Hematopoietic multipotent progenitor cell treated with erythropoietin and hydrocortisone succinate and interleukin-3 and kit ligand, for 4 days (in vitro differentiated cells): ENCODE data around the gene THADA.
A peak's percentile ranks its signal among the peaks of the same experiment; 100 is the strongest.

ENCODE experiments used
- DNase-seq: peaks from one replicate; pipeline ENCODE4 v3.0.0-alpha.2; 2015

THADA gene

DNA sequence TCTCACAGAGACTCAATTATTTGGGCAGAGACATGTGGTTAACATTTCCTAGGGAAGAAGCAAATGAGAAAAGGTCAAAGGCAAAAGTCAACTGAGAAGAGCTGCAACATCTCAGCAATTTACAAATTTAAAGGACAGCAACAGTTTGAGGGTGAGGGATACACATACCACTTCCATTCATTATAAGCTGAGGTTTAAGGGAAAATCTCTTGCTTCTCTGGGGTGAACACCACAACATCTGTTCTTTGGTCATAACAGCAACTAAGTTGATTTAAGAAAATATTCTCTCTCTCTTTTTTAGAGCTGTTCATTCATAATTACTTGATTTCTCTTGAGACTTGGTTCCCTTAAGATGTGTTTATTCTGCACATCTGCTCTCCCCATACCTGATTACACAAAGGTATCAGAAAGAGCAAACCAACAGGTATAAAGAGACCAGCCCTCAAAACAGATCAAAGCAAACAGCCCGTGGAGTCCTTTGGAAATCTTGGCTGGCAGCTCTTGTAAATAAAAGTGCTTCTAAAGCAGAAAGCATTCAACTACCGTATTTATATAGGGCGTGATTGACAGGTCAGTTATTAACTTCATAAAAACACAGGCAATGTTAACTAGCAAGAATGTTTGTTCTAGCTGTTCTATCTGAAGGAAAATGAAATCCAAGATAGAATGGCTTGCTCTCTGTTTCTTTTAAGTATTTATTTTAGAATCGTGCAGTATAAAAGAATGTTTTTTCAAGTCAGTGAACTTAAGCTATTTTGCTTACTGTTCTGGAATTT lies 132.8 kb downstream of the THADA start:
- no peak for DNase-seq

DNA sequence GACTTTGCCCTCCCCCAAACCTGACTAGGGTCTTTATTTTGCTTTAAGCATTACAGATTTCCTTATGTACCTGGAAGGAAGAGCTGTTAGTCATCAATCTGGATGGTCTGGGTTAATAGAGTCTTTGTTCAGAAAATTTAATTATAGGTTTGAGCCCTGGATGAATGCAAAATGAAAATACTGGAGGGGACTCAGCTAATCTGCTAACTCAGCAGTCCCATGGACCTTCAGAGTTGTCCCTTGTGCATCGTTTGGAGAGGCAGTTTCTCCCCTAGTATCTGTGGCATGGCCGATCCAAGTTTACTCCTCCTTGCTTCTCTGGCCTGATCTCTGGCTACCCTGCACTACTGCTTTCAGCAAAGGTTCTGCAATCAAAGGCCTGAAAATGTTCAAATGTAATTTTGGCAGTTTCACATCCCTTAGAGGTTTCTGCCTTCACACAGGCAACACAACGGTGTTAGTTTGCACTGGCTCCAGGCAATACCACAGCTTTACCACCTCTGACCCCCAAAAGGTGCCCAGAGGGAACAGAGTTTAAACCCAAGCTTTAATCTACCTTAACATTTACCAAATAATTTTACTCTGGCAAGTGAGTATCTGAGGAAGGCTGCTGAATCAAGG lies 134.3 kb downstream of the THADA start:
- no peak for DNase-seq

DNA sequence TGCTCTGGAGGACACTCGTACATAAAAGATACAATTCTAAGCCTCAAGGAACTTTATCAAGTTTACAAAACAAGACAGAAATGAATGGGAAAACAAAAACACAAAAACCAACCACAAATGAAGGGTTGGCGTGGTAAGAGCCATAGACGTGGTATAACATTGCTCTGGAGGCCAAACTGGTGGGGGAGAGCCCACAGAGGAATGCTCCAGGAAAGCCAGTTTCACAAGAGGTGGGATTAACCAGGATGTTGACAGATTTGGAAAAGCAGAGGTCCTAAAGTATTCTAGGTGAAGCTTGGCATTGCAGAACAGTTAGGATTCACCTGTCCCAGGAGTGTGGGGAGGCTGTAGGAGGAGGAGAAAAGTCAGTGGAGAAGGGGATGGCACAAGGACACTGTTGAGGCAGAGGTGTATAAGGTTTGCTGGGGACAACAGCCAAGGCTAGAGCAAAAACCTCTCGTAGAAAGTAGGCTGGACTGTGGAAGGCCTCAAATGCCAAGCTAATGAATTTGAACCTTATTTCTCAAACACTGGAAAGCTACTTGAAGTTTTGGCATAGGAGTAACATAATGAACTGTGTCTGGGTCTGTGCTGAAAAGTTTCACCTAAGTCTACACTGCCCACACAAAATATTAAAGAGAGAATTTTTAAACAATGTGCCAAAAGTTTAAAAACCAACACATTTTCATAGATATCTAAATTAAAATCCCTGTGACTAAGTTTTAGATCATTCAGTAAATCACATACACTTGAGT lies 135.1 kb downstream of the THADA start:
- no peak for DNase-seq

DNA sequence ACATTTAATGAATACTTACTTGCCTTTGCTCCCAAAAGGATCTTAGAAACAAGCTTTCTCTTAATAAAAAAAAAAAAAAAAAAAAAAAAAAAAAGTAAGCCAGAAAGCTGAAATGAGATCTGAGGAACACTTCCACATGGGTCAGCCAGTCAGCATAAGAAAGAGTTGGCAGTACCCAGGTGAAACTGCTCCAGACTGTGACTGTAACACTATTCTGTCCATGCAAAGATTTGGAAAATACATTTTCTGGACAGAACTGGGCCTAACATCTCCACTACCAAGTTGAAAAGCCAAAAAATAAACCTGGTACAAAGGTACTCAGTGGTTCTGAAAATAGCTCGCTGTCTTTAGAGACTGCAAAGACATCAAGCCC lies 135.7 kb downstream of the THADA start:
- no peak for DNase-seq

DNA sequence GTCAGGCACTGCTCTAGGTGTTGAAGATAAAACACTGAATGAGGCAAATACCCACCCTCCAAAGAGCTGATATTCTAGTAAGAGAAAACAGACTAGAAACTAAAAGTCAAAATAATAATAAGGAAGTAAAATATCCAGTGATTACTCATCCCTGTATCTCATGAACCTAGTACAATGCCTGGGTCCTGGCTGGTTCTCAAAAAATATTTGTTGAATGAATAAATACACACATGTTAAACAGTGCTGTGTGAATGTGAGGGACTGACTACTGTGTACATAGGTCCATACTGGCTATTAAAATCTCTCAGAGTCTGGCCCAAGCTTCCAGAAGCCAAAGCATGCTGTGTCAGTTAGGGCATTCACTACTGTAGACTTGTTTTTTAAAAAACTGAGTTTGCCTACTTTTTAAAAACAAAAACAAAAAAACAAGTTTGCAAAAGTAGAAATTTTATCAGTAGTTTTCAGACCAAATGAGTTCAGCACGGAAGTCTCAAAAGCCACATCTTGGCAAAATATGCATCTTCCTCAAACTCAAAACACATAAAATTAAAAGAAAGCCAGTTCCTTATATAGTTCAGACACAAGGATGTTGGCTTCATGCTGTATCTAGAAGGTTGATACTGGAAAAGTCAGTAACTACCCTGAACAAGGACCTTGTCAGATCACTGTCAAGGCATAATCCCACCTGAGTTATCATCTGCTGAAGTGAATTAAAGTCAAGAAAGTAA lies 136.2 kb downstream of the THADA start:
- DNase-seq: peak; percentile 59

DNA sequence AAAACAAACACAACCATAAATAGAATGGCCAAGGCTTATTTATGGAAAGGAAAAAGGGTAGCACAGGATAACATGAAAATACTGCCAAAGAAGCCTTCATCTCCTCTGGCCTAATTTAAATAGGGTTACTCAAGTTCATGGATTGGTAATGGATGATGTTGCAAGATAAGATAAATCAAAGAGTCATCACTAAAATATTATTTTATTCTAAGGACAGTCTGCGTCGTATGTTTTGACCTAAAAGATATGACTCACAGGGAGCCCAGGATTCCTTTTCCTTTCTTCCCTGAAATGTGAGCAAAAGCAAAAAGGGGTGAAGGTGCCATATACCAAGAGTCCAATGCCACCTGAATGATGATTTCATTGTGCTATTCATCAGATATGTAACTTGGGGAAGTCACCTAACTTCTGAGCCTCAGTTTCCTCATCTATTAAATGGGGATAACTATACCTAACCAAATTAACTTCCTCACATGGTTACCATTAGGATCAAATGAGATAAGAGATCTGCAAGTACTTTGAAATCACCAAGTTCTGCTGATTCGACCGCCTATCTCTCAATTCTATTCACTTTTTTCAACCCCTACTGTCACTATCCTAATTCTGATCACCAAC lies 137.7 kb downstream of the THADA start:
- DNase-seq: no peak

DNA sequence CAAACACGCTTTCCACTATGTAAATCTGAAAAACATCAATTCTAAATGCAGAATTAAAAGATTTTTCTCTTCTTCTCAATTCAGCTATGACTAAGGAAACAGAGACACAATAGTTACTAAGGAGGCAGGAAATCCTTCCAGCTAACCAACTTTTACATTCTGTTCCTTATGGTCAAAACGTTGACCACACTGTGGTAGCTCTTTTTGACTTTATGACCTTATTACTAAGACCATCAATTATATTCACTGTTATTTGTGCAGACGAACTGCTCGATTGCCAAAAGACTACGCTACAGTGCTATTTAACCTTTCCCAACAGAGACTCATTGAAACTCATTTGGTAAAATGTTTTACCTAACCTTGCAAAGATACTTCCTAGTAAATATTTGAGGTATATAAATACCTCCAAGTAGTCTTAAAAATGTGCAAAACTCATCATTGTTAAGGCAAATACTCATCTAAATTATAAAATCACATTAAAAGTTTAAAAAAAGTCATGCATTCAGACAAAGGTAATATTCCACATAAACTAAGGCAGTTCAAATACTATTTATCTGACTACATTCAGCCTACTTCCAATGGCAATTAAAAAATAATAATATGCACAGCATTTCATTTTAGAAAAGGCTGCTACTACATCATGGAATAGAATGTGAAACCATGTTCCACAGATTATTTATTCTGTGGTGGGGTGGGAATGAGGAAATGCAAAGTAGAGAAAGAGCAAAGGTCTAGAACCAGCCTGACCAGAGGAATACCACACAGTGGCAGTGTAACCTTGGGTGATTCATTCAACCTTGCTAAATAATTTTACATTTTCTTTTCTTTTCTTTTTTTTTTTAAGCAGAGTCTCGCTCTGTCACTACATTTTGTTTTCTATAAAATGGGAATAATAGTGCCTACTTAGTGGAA lies 139.9 kb downstream of the THADA start:
- peak; percentile 47 for DNase-seq

DNA sequence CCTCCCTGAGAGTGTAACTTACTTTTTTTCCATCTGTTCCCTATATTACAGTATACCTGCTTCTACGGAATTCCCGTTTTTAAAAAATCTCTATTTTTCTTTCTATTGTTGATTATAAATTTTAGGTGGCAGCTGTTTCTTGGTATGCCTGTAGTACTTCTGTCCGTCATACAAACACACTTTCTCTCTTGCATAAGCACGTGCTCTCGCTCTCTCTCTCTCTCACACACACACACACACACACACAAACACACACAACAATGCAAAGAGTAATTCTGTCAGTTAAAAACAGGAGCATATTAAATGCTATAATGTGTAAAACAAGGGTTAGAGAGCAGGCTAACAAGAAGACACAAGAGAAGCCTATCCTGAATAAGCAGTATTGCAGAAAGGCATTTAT lies 140.5 kb downstream of the THADA start:
- no peak for DNase-seq

DNA sequence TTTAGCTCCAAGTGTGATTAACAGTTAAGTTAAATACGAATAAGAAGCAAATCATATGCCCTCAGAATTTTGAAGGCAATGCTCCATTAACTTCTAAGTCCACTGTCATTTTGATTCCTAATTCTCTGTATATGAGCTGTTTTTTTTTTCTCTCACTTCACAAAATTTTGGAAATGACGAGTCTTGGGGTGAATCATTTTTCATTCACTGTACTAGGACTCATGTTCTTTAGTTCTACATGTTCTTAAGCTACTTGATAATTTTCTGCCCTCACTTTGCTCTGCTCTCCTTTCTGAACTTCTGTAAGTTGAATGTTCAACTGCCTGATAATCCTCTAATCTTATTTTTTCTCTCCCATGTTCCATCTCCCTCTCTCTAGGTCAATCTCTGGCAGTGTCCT lies 141.0 kb downstream of the THADA start:
- DNase-seq: no peak

DNA sequence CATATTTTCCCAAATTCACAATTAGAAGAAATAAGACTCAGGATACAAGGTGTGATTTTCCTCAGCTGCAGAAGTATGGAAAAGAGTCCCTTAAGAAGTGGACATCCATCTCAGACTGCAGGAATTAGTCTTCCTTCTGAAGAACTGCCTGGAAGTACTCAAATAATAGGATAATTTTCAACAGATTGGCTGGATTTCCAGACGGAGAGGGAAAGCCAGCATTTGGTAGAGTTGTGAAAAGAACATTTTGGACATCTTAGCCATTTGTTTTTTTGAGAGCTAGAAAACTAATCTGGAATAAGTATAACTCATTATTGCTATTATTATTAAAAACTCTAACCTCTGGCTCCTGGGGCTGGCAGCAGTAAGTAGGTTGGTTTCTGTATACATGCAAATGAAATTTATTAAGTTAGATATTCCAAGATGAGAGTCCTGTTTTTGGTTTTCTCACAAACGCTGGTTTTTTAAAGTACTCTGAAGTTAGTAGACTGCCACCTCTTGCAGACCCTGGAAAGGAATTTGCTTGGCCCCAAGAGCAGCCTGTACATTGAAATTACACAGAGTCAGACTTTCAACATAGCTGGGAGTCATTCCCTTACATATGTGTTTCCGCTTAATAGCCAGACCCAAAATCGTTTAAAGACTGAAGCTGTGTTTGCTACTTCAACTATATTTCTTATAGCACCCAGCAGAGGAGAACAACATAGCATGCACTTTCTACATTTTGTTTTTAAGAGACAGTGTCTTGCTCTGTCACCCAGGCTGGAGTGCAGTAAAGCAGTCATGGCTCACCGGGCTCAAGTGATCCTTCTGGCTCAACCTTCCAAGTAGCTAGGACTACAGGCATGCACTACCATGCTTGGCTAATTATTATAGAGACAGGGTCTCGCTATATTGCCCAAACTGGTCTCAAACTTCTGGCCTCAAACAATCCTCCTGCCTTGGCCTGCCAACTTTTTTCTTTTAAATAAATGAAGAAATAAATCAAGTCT lies 142.4 kb downstream of the THADA start:
- no peak for DNase-seq

DNA sequence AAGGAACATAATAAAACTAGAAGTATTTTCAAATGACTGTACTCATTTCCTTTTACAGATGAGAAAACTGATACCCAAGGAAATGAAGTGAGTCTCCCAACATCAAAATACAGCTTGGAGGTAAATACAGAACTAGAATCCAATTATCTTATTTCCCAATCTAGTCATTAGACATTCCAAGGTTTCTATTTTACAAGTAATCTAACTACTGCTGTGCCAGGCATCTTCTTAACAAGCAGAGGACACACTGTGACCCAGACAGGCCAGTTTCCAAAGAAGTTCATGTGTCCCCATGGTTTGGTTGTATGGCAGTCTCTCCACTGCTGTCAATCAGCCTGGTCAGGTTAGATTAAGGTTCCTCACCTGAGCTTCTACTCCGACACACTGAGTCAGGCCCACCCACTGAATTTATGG lies 143.5 kb downstream of the THADA start:
- no peak for DNase-seq

DNA sequence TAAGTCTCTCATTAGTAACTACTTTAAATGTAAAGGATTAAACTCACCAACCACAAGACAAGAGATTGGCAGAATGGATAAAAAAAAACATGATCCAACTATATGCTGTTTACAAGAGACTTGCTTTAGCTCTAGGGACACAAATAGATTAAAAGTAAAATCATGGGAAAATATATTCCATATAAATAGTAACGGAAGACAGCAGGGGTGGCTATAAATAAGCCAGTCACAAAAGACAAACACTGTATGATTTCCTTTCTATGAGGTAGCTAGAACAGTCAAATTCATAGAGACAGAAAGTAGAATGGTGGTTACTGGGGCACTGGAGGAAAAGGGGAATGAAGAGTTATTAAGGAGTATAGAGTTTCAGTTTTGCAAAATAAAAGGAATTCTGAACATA lies 145.2 kb downstream of the THADA start:
- DNase-seq: no peak

DNA sequence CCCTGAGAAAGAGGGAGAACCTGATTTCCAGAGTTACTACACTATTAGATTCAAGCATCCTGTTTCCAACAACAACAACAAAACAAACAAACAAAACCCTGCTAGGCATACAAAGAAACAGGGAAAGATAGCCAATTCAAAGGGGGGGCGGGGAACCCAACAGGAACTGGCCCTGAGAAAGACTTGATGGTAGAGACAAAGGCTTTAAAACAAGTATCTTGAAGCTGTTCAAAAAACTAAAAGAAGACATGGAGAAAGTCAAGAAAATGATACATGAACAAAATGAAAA lies 147.1 kb downstream of the THADA start:
- no peak for DNase-seq

DNA sequence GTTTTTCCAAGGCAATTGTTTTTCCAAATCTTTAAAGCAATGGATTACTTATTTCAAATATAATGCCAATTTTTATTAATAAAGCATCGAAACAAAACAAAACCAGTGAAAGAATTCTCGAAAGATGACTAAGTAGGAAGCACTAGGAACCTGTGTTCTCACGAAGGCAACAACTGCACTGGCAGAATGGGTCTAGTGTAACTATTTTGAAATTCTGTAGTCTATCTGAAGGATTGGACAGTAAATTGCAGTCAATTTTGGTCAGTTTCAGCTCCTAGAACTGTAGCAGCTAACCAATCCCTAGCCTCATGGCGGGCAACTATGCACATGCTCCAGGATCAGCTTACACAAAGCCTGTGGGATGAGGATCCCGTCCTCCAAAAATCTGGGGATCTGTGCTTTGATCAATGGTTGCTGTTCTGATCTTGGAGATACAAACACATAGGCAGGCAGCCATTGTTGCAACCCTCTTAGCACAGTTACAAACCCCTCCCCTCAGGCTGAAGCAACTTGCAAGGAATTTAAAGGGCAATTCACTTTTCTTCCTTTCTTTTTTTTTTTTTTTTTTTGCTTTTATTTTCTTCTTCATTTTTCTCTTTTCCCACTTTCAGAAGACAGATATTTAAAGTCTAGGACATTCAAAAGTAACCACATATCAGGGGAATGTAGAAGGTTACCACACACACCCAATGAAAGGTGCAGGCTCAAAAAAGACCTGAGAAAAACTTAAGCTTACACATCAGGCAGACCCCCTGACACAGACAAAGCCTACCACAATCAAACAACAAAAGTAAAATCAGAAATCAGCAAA lies 147.6 kb downstream of the THADA start:
- DNase-seq: no peak

DNA sequence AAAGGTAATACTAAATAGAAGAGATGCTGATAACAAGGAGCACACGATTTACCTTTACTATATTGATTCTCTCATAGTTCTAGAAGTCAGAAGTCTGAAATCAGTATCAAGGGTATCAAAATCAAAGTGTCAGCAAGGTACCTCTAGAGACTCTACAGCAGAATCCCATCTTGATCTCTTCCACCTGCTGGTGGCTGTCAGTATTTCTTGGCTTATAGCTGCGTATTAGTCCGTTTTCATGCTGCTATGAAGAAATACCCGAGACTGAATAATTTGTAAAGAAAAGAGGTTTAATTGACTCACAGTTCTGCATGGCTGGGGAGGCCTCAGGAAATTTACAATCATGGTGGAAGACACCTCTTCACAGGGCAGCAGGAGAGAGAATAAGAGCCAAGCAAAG lies 149.1 kb downstream of the THADA start:
- peak; percentile 22 for DNase-seq

DNA sequence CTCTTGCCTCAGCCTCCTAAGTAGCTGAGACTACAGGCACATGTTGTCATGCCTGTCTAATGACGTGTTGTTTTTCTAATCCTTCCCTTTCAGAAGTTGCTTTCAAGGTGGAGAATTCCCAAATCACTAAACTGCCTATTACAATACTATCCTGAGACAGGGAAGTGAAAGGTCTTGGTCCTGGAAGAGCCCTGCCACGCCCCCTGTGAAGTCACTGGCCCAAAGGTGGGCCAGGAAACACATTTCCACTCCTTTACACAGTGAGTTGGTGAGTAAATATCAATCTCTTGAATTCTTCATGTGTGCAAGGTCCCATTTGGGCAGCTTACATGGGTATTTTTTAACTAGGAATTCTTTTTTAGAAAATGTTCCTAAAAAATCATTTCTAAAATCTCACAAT lies 150.1 kb downstream of the THADA start:
- DNase-seq: no peak

DNA sequence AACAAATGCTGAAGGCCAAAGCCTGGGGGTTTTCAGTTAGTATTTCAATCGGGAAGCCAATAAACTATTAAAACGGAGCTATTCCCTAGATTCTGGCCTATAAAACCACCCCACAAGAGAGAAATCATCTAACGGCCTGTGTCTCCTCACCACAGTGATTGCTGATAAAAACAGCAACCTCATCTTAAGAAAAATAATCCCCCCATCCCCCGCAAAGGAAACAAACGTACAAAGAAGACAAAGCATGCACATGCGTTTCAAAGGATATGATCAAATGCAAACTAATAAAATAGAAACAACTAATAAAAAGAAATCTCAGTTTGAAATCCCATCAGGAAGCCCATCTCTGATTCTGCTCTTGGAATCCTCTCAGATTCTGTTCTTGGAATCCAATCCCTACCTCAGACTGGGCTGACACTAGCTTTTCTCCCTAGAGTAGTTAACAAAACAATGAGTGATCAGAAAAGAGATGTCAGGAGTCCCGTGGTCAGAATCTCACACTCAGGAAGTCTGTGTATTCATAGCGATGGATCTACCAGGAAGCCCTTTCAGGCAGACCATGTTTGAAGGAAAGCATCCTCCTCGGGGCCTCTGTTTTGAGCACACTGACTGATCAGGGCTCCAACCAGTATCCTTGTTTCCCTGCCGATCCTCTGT lies 150.7 kb downstream of the THADA start:
- peak; percentile 65 for DNase-seq

DNA sequence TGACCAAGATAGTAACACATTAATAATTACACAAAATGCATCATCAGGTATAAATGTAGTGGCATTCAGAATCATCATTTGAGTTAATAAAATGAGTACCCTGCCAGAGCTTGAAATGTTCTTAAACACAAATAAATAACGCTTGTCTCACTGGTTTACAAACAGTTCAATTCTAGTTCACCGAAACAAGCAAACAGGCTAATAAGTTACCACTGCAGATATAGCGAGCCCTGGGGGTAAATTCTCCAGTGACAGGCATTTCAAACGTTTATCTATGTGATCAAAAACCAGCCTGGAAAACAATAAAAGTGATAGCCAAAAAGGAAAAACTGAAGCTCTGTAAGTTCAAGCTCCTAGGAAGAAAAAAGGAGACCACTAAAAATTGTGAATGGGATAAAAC lies 152.6 kb downstream of the THADA start:
- DNase-seq: no peak

DNA sequence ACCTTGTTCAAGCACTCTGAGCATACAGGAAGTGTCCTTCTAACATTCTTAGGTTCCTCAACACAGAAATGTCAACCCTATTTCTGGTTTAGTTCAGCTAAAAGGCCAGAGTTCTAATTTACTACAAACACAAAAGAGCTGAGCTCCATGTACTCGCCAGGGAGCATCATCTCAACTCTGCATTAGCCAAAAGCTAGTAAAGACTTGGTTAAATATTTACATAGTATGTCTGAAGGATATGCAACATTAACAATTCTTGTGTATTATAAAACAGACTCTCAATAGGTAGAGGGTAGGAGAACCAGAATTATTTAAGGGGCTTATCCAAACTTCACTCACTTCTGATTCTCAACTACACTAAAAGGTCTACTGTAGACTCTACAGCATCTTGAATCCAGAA lies 154.6 kb downstream of the THADA start:
- no peak for DNase-seq
